Left renal cortex interstitium (tissue), 4 donors: ENCODE data around the gene GDAP1L1. TPM values are rescaled to one million over a fixed set of nuclear protein-coding genes. Genes with fewer than 3 reads are reported as not detected.
"Not testable (repeated sequence)": the region's sequence is repeated elsewhere in the genome, so short reads cannot be mapped to it uniquely, and the experiment has no call there.

Source experiments
- DNase-seq, 4 donors: peaks; one replicate each; pipeline ENCODE4 v3.0.0-alpha.2; 2013; ENCODE audit warnings: low read depth in 4 of 4, low spot score in 2 of 4, missing footprints in 1 of 4
- polyA plus RNA-seq, 4 donors: library from polyadenylated mRNA; unstranded; fragments of 120-200 nt; gene quantifications; one replicate each; pipeline ENCODE4 v1.2.1, GENCODE V29; 2013; ENCODE audit not compliant: insufficient read length in 4 of 4

GDAP1L1 gene
- polyA plus RNA-seq, 4 donors: 0.35 to 0.76 (median 0.60) TPM

DNA sequence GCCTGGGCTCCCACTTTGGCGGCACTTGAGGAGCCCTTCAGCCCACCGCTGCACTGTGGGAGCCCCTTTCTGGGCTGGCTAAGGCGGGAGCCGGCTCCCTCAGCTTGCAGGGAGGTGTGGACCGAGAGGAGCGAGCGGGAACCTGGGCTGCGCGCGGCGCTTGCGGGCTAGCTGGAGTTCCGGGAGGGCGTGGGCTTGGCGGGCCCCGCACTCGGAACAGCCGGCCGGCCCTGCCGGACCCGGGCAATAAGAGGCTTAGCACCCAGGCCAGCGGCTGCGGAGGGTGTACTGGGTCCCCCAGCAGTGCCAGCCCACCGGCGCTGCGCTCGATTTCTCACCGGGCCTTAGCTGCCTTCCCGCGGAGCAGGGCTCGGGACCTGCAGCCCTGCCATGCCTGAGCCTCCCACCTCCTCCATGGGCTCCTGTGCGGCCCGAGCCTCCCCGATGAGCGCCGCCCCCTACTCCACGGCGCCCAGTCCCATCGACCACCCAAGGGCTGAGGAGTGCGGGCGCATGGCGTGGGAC, 52.0 kb downstream of the GDAP1L1 start:
- not testable (repeated sequence) for DNase-seq

DNA sequence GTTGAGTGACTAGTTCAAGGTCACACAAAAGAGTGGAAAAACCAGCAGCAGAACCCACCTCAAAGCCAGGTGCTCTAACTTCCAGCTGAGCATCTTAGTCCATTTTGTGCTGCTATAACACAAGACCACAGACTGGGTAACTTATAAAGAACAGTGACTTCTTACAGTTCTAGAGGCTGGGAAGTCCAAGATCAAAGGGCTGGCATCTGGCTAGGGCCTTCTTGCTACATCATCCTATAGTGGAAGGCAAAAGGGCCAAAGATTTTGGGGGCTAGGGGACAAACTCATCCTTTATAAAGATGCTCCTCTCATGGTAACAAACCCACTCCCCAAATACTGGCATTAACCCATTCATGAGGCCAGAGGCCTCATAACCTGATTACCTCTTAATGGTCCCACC, 54.2 kb downstream of the GDAP1L1 start:
- DNase-seq: no peak

DNA sequence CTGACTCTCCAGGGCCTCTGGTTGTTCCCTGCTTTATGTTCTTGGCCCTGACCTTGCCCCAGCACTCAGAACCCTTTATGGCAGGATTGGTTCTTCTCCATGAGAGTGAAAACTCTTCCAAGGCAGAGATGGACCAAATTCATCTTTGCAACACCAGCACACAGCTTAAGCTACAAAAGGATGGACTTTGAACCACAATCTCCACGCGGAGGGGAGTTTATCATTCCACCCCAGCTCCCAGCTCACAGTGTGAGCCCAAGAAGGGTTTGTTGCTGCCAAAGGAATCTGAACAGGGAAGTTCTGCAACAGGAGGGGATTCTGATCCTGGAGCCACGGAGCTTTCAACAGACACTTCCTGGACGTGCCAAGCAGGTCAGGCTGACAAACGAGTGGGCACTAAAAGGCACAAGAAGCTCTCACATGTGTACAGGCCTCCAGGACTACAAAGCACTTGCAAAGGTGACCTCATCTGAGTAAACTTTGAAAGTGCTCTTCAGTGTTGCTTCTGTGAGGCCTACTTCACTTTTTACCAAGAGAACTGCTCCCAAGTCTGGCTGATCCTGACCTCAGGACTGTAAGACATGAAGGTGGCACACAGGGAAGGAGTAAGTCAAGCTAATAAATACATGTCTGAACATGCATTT, 55.0 kb downstream of the GDAP1L1 start:
- no peak for DNase-seq

DNA sequence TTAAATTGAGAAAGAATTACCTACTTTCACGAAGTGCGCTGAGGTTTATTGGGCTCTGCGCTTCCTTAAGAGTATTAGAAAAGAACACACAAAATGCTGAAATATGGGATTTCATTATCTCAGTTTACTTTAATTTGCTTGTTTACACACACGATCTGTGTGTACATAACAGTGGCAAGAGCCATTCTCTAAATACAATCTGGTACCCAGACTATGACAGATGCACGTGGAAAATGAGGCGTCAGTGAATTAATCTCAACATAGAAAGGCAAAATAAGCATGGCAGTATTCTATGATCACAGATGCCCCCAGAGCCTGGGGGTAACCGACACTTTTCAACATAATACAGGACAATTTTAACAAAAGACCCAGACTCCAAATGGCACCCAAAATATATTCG, 55.6 kb downstream of the GDAP1L1 start:
- no peak for DNase-seq

DNA sequence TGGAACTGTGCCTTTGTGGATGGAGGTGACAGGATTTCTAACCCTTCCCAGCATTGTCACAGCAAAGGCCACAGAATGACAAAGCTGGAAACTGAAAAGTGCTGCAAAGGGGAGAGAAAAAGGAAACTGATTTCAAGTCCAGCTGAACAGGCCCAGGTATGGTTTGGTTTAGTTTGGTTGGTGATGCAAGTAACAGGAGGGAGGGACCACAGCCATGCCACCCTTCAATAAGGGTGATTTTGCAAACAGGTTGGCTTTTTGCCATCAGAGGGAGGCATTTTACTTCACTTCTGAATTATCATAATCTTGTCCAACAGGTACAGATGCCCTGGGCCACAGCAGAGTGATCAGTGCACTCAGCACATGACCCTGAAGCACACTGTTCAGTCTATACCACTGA, 57.3 kb downstream of the GDAP1L1 start:
- no peak for DNase-seq

DNA sequence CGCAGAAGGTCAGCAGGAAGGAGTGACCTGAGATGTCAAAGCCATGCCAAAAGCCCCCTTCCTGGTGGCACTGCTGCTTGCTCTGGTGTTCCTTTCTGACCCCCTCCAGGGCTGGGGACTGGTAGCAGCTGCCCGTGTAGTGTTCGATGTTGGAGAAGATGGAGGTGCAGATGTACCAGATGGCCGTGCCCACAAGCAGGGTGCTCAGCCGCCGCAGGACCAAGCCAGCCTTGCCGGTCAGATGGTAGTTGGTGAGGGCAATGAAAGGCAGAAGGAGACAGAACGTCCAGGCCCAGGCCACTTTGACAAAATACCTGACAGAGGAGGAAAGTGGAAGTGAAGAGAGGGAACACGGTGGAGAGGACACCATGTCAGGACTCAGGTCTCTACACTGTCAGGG, 59.8 kb downstream of the GDAP1L1 start:
- DNase-seq: no peak

DNA sequence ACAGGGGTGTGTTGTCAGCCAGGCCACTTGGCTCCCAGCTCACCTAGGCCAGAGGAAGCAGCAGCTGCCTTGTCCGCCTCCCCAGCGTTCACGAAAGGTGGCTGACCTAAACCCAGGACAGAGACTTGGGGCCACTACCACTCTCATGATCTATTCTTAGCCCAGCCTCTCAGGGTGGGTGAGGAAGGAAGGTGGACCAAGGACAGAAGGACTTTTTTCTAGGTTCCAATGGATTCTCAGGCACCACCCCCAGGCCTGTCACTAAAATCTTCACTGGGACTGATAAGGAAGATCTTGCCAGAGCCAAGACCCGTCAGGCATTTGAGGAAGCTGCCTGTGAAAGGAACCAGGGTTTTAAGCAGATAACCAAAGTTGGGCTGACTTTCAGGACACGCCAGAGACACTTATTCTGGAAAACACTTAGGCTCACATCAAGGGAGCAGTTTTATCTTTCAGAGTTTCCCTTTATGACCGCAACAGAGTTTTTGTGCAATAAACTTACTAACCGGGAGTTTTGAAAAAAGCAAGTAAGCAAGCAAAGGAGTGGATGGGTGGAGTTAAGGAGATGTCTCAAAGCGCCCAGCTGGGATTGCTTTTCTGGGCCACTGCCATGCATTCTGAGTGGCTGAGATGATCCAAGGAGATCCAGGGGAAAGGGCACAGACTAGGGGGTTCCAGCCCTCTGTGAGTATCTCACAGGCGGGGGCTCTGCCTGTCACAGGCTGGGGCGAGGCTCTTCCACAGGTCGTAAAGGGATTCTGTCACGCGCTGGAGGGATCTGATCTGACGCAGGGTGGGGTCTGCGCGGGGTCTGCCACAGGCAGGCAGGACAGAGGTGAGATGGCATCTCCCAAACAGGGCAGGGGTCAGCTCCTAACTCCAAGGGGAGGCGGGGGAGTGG, 62.9 kb downstream of the GDAP1L1 start:
- DNase-seq: no peak

DNA sequence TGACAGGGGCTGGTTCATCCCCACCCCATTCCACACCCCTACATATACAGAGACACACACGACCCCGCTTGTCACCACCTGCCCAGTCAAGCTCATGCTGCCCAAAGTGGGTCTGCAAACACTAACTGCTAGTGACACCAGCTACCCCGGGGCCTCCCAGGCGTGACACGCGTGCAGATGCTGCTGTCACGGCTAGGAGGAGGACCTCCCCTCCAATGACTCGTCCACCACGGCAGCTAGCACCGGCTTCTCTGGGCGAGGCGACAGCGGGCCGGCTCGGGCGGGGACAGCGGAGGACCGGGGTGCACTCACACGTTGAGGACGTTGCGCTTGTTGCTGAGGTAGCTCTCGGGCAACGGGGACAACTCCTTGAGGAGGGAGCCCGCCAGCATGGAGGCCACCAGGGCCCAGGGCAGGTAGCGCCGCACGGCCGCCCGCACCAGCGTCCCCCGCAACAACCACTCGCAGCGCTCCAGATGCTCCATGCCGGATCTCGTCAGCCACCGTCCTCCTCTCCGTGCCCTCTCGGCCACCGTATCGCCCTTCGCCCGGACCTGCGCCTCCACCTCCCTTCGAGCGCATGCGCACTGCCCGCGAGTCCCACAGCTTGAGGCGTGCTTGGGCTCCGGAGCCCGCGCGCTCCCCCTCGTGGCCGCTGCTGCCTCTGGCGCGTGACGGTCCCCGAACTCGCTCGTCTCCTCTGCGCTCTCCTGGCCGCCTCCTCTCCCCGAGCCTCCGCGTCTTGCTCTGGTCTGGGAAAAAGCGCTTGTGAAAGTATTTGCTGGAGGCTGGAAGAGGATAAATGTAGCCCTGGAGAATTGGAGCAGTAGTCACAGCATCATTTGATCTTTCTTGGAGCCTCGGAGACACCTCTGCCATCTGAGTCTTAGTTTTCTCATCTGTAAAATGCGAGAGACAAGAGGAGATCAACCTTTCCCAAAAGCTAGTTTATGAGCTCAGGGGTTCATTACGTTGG, 63.8 kb downstream of the GDAP1L1 start, which contains the start of gene FITM2:
Gene FITM2, minus strand, starts transcription at position 539 of the 976 bp plus-strand sequence. Its CDS starts 54 bp downstream, at position 485.
- peak; percentile 90 to 93 (median 92) for DNase-seq

DNA sequence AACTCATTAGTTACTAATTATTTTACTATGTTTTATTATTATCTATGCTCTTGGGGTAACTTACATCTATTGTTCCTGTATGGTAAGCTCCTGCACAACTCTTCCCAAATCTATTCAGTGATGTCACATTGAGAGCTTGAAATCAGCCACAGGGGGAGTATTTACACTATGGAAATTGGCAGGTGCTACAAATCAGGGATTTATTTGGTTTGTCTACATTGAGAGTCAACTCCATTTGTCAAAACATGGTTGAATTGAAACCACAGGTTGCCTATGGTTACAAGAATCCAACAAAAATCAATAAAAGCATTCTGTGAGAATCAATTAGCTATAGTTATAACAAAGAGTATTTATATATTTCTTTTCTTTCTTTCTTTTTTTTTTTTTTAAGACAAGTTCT, 67.8 kb downstream of the GDAP1L1 start:
- DNase-seq: no peak

DNA sequence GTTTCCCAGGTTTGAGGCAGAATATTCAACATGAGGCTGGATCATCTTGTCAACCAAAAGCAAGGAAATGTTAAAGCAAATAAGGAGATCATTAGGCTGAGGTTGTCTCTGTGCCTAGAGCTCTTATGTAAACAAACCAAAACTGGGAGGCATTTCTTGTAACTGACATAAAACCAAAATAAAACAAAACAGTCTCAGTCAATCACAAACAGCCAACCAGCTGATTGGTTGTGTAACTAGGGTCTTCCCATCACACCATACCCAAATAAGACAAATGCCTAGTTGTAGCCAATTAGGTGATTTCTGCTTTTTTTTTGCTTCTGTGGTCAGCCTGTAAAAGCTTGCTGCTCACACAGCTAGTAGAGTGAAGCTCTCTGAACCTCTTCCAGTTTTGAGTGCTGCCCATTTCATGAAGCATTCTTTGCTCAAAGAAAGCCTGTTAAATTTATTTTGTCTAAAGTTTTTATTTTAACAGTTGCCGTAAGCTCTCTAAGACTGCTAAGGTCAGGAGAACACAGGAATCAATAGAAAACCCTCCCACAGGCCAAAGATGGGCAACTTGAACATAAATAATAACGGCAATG, 72.8 kb downstream of the GDAP1L1 start:
- DNase-seq: no peak

DNA sequence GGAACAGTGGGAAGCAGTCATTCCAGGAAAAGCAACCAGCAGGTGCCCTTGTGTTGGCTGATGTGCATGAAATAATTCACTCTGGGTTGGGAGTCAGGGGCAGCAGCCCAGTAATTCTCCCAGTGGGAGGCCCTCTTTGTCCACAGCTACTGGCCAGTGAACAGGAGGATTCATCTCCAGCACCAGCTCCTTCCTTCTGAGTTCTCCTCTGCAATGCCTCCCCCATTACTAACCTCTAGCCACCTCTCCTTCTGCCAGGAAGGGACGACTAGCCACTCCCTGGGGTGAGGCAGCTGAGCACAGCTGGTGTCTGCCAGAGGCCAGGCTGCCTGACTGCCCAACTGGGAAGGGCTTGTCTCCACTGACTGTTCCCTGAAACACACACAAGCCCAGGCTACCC, 77.2 kb downstream of the GDAP1L1 start:
- no peak for DNase-seq

DNA sequence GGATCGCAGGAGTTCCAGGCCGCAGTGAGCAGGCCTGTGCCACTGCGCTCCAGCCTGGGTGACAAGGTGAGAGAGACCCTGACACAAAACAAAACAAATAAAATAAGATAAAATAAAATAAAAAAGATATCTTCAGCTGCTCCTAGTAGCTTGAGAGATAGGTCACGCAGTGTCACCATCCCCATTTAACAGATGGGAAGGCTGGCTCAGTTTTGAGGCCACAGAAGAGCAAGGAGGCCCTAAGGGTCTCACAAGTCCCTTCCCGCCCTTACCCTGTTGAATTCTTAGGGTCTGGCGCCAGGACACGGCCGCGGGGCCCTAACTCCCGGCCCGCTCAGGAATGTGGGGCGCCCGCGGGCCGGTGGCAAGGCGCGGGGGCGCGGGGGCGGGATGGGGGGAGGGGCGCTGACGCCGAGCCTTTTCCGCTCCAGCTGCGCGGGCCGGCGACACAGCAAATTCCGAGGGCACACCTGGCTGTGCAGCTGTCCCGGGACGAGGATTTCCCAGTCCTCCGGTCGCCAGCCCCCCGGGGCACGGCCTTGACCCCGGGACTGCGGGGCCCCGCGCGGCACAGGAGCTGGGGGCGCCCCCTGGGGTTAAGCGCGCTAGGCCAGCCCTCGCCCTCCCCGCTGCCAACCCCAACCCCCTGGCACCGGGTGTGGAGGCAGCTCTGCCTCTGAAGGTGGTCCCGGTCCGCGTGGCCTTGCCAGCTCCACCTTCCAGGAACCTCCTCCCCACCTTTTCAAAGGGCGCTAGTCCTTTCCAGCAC, 79.5 kb downstream of the GDAP1L1 start:
- DNase-seq: no peak

DNA sequence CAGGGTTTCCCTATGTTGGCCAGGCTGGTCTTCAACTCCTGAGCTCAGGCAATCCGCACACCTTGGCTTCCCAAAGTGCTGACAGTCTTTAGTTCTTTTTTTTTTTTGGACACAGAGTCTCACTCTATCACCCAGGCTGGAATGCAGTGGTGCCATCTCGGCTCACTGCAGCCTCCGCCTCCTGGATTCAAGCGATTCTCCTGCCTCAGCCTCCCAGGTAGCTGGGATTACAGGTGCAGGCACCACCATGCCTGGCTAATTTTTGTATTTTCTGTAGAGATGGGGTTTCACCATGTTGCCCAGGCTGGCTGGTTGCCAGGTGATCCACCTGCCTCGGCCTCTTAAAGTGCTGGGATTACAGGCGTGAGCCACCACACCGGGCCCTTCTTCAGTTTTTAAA, 80.6 kb downstream of the GDAP1L1 start:
- not testable (repeated sequence) for DNase-seq

DNA sequence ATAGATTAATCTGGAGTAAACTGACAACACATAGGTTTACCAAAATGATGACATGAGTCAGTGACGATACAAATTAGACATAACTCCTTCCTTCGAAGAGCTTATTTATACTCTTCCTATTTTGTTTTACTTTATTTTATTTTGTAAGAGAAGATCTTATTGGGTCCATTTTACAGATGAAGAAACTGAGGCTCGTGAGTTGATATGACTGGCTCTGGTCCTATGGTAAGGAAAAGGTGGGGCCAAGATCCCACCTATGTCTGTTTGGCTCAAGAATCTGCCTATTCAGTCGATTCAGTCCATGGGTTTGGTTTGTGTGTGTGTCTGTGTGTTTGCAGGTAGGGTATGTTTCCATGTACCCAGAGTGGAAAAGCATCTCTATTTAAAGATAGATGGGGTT, 81.3 kb downstream of the GDAP1L1 start:
- no peak for DNase-seq

Other genes starting within 250 kb of the GDAP1L1 start
- 1 to 10 TPM; 1.1 to 1.8 (median 1.6) TPM for gene JPH2, start 60.1 kb upstream of the GDAP1L1 start, polyA plus RNA-seq
- 10 to 100 TPM; 44.5 to 52.4 (median 47.5) TPM for gene OSER1, start 36.5 kb upstream of the GDAP1L1 start, polyA plus RNA-seq
- 1 to 10 TPM; 7.5 to 9.5 (median 8.1) TPM for gene FITM2, start 63.9 kb downstream of the GDAP1L1 start, polyA plus RNA-seq
- under 1 TPM in 3 of 4 donors, not detected in 1; 0.14 to 0.95 (median 0.42) TPM for gene R3HDML, start 89.7 kb downstream of the GDAP1L1 start, polyA plus RNA-seq
- gene HNF4A, start 108.4 kb downstream of the GDAP1L1 start, polyA plus RNA-seq: 10 to 100 TPM; 35.0 to 60.8 (median 48.6) TPM
- 10 to 100 TPM; 10.9 to 15.2 (median 13.2) TPM for gene TTPAL, start 228.6 kb downstream of the GDAP1L1 start, polyA plus RNA-seq